Prostate gland (tissue), 2 donors: ENCODE results near the gene NBEA.

Source experiments
- POLR2A ChIP-seq: fragments of 450-650 bp; IDR thresholded peaks from one replicate; pipeline ENCODE4 v1.6.1; 2016; ENCODE audit warnings: antibody characterized with exemption, mild to moderate bottlenecking
- TF ChIP-seq, protein P1 (sequence below), 4 experiments: fragments of 200-600 bp in 2 of 4; fragments of 450-650 bp in 2 of 4; sonication (generic) in 2 of 4; IDR thresholded peaks; 1 replicate in 3 of 4; 2 replicates in 1 of 4; pipeline ENCODE4 v1.5.1; 2016 to 2019; ENCODE audit warnings: antibody characterized with exemption in 4 of 4, mild to moderate bottlenecking in 2 of 4, moderate library complexity in 2 of 4

DNA sequence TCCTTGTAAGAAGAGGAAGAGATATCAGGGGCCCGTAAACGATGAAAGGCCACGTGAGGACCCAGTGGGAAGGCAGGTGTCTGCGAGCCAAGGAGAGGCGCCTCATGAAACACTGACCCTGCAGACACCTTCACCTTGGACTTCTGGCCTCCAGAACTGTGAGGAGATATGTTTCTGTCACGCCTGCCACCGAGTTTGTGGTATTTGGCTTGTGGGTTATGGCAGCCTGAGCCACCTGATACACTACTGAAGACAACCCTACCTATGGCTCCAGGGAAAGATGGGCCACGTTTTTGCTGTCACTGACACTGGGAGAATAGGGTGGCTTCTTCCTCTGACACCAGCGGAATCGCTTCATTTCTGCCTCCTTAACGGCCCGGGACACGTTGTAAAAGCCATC, 752.0 kb downstream of the NBEA start:
- TF ChIP-seq, protein P1, sequence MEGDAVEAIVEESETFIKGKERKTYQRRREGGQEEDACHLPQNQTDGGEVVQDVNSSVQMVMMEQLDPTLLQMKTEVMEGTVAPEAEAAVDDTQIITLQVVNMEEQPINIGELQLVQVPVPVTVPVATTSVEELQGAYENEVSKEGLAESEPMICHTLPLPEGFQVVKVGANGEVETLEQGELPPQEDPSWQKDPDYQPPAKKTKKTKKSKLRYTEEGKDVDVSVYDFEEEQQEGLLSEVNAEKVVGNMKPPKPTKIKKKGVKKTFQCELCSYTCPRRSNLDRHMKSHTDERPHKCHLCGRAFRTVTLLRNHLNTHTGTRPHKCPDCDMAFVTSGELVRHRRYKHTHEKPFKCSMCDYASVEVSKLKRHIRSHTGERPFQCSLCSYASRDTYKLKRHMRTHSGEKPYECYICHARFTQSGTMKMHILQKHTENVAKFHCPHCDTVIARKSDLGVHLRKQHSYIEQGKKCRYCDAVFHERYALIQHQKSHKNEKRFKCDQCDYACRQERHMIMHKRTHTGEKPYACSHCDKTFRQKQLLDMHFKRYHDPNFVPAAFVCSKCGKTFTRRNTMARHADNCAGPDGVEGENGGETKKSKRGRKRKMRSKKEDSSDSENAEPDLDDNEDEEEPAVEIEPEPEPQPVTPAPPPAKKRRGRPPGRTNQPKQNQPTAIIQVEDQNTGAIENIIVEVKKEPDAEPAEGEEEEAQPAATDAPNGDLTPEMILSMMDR (IDR thresholded peaks at IDR 0.05), result no peak
- no peak for TF ChIP-seq POLR2A
